A549 (cell line): ENCODE data around the gene SLC16A4. TPM values are rescaled to one million over a fixed set of nuclear protein-coding genes. Genes with fewer than 3 reads are reported as not detected.

Experiments
- ATAC-seq, 2 experiments: fragments of 200-7000 bp in 1 of 2; fragments of >200 bp in 1 of 2; cut with Nextera tagmentation in 1 of 2; cut with Tn5 transposase in 1 of 2; 3 replicates each; pipeline versions ENCODE4 v1.8.0 to v1.9.1; 2018 to 2020; ENCODE audit warnings: mild to moderate bottlenecking in 1 of 2, moderate library complexity in 1 of 2
- CTCF ChIA-PET: fragments of 300-600 bp; sonication (Branson Sonifier 250); formaldehyde crosslinking; extraction: SDS; loops from one replicate; lab custom pipeline; 2021; ENCODE audit warnings: antibody characterized with exemption, inconsistent platforms; lab: Yijun Ruan, JAX
- POLR2A ChIA-PET: fragments of 350-600 bp; formaldehyde crosslinking; extraction: SDS; loops from one replicate; lab custom pipeline; 2021; ENCODE audit warnings: antibody characterized with exemption, inconsistent platforms; lab: Yijun Ruan, JAX
- DNase-seq, 2 experiments: peaks; one replicate each; pipeline versions ENCODE4 v3.0.0 to v3.0.0-alpha.2; 2011 to 2016; ENCODE audit warnings: low read depth in 1 of 2, low spot score in 1 of 2
- FAIRE-seq: peaks from 2 replicates; lab custom pipeline; 2011; peaks lifted over from hg19 to GRCh38; lab: Jason Lieb, UNC
- H3K27ac ChIP-seq, 2 experiments: fragments of >200 bp; sonication (Bioruptor Twin); formaldehyde crosslinking; 3 replicates each; pipeline ENCODE4 v1.5.1; 2016 to 2017
- H3K4me1 ChIP-seq: fragments of >200 bp; sonication (Bioruptor Twin); formaldehyde crosslinking; 3 replicates; pipeline ENCODE4 v1.6.1; 2016
- H3K4me2 ChIP-seq: fragments of >200 bp; sonication (Bioruptor Twin); formaldehyde crosslinking; 3 replicates; pipeline ENCODE4 v1.6.1; 2016
- H3K4me3 ChIP-seq: fragments of >200 bp; sonication (Bioruptor Twin); formaldehyde crosslinking; 3 replicates; pipeline ENCODE4 v1.5.1; 2016
- H3K9me3 ChIP-seq: fragments of >200 bp; sonication (Bioruptor Twin); formaldehyde crosslinking; 3 replicates; pipeline ENCODE4 v1.6.1; 2016
- ATOH8 ChIP-seq: fragments of 250-450 bp; sonication (Bioruptor Pico); IDR thresholded peaks from 2 replicates; pipeline ENCODE4 v1.5.0; 2020; ENCODE audit warnings: low read depth, mild to moderate bottlenecking, moderate library complexity
- BHLHE40 ChIP-seq: IDR thresholded peaks from 2 replicates; pipeline ENCODE4 v1.6.1; 2012; ENCODE audit warnings: low read depth, low read length, inconsistent platforms
- CBX2 ChIP-seq: fragments of 200-600 bp; sonication (generic); IDR thresholded peaks from 2 replicates; pipeline ENCODE4 v1.6.1; 2016; ENCODE audit warnings: low read depth, mild to moderate bottlenecking, borderline replicate concordance
- CBX8 ChIP-seq: fragments of 200-600 bp; sonication (generic); IDR thresholded peaks from 2 replicates; pipeline ENCODE4 v1.6.1; 2016
- EHF ChIP-seq: fragments of 250-450 bp; sonication (Bioruptor Pico); IDR thresholded peaks from 2 replicates; pipeline ENCODE4 v1.5.0; 2020; ENCODE audit warnings: mild to moderate bottlenecking
- ESRRA ChIP-seq: fragments of 150-350 bp; IDR thresholded peaks from 2 replicates; pipeline ENCODE4 v1.6.1; 2014; ENCODE audit warnings: mild to moderate bottlenecking, low read length, borderline replicate concordance
- FOSB ChIP-seq: fragments of 250-450 bp; sonication (Bioruptor Pico); IDR thresholded peaks from 2 replicates; pipeline ENCODE4 v1.5.0; 2020; ENCODE audit warnings: mild to moderate bottlenecking, moderate library complexity
- FOSL2 ChIP-seq, 2 experiments: fragments of 450-650 bp in 1 of 2; fragments of >200 bp in 1 of 2; sonication (Bioruptor Twin) in 1 of 2; formaldehyde crosslinking; IDR thresholded peaks; 2 replicates each; pipeline versions ENCODE4 v1.5.0 to v1.6.1; 2016 to 2020; ENCODE audit warnings: mild to moderate bottlenecking in 1 of 2, moderate library complexity in 1 of 2
- FOXS1 ChIP-seq: fragments of 250-450 bp; sonication (Bioruptor Pico); IDR thresholded peaks from 2 replicates; pipeline ENCODE4 v1.5.0; 2020; ENCODE audit warnings: mild to moderate bottlenecking, moderate library complexity
- HDAC2 ChIP-seq: fragments of 200-600 bp; sonication (generic); IDR thresholded peaks from 2 replicates; pipeline ENCODE4 v1.6.1; 2016
- HES2 ChIP-seq: fragments of >200 bp; sonication (Bioruptor Twin); formaldehyde crosslinking; IDR thresholded peaks from 2 replicates; pipeline ENCODE4 v1.6.1; 2016
- HEYL ChIP-seq: fragments of 250-450 bp; sonication (Bioruptor Pico); IDR thresholded peaks from 2 replicates; pipeline ENCODE4 v1.8.0; 2021; ENCODE audit warnings: mild to moderate bottlenecking, moderate library complexity
- JUN ChIP-seq, 2 experiments: fragments of >200 bp; sonication (Bioruptor Twin); formaldehyde crosslinking; IDR thresholded peaks; 2 replicates in 1 of 2; 3 replicates in 1 of 2; pipeline ENCODE4 v1.6.1; 2016 to 2017
- JUNB ChIP-seq: fragments of >200 bp; sonication (Bioruptor Twin); formaldehyde crosslinking; IDR thresholded peaks from 2 replicates; pipeline ENCODE4 v1.6.1; 2016
- MAFK ChIP-seq: fragments of 450-650 bp; IDR thresholded peaks from 2 replicates; pipeline ENCODE4 v1.6.1; 2014; ENCODE audit not compliant: partially characterized antibody
- MYC ChIP-seq: IDR thresholded peaks from 2 replicates; pipeline ENCODE4 v1.6.1; 2012; ENCODE audit warnings: mild to moderate bottlenecking, inconsistent platforms, low read length, improper control_type of control experiment, borderline replicate concordance
- NFE2L2 ChIP-seq: fragments of 150-350 bp; conservative IDR thresholded peaks from 2 replicates; pipeline ENCODE4 v1.6.1; 2014; ENCODE audit warnings: low read length
- NR3C1 ChIP-seq: fragments of >200 bp; sonication (Bioruptor Twin); formaldehyde crosslinking; IDR thresholded peaks from 3 replicates; pipeline ENCODE4 v1.6.1; 2017
- PBX3 ChIP-seq: IDR thresholded peaks from 2 replicates; pipeline ENCODE4 v1.6.1; 2012
- POLR2A ChIP-seq: IDR thresholded peaks from 2 replicates; pipeline ENCODE4 v1.6.1; 2012; ENCODE audit warnings: mild to moderate bottlenecking, low read length
- RAD21 ChIP-seq, 2 experiments: fragments of >200 bp in 1 of 2; sonication (Bioruptor Twin) in 1 of 2; formaldehyde crosslinking in 1 of 2; IDR thresholded peaks in 1 of 2; conservative IDR thresholded peaks in 1 of 2; 2 replicates in 1 of 2; 3 replicates in 1 of 2; pipeline ENCODE4 v1.6.1; 2012 to 2018; ENCODE audit warnings: inconsistent platforms in 1 of 2
- RARB ChIP-seq: fragments of 250-450 bp; sonication (Bioruptor Pico); IDR thresholded peaks from 2 replicates; pipeline ENCODE4 v1.8.0; 2021; ENCODE audit warnings: mild to moderate bottlenecking, moderate library complexity
- RCOR1 ChIP-seq: fragments of 150-350 bp; IDR thresholded peaks from 2 replicates; pipeline ENCODE4 v1.6.1; 2014; ENCODE audit warnings: antibody characterized with exemption, low read length, low read depth
- REST ChIP-seq: fragments of 200-600 bp; sonication (generic); IDR thresholded peaks from 2 replicates; pipeline ENCODE4 v1.6.1; 2016; ENCODE audit warnings: antibody characterized with exemption, mild to moderate bottlenecking, moderate library complexity
- RNF2 ChIP-seq: fragments of 200-600 bp; sonication (generic); IDR thresholded peaks from 2 replicates; pipeline ENCODE4 v1.6.1; 2016; ENCODE audit warnings: low read depth, mild to moderate bottlenecking, antibody characterized with exemption, moderate library complexity, borderline replicate concordance
- SMC3 ChIP-seq: fragments of >200 bp; sonication (Bioruptor Twin); formaldehyde crosslinking; IDR thresholded peaks from 3 replicates; pipeline ENCODE4 v1.6.1; 2018; ENCODE audit warnings: inconsistent platforms
- TFCP2L1 ChIP-seq: fragments of 250-450 bp; sonication (Bioruptor Pico); IDR thresholded peaks from 2 replicates; pipeline ENCODE4 v1.5.0; 2021; ENCODE audit warnings: mild to moderate bottlenecking
- USF2 ChIP-seq: fragments of 450-650 bp; IDR thresholded peaks from 2 replicates; pipeline ENCODE4 v1.6.1; 2014; ENCODE audit warnings: antibody characterized with exemption
- ZC3H11A ChIP-seq: fragments of 450-650 bp; IDR thresholded peaks from 2 replicates; pipeline ENCODE4 v1.6.1; 2014; ENCODE audit warnings: antibody characterized with exemption, mild to moderate bottlenecking
- ZFP36 ChIP-seq: fragments of 450-650 bp; IDR thresholded peaks from 2 replicates; pipeline ENCODE4 v1.6.1; 2014; ENCODE audit warnings: borderline replicate concordance; ENCODE audit not compliant: partially characterized antibody
- ZSCAN20 ChIP-seq: fragments of 250-450 bp; sonication (Bioruptor Pico); IDR thresholded peaks from 2 replicates; pipeline ENCODE4 v1.8.0; 2022; ENCODE audit warnings: mild to moderate bottlenecking, moderate library complexity
- WGBS: methylation state at CpG from one replicate; pipeline ENCODE4 v1.1.6; 2017; ENCODE audit errors: missing lambda C conversion rate; 5-methylcytosine and 5-hydroxymethylcytosine counted together
- polyA plus RNA-seq, 4 experiments: library from polyadenylated mRNA; depleted of rRNA in 3 of 4; stranded (reverse); fragments of >200 nt; fragmentation: RNase III in 1 of 4; extraction: RNeasy Plus Mini Kit Qiagen cat#74134 plus additional on column Dnase treatment in 1 of 4; gene quantifications; 2 replicates in 3 of 4; 3 replicates in 1 of 4; pipeline ENCODE4 v1.2.3, GENCODE V29; 2011 to 2017

Gene SLC16A4
- polyA plus RNA-seq, 2 of the 4 experiments (the other 2 are of a cell fraction) = 61.0 to 176 TPM

GRCh38 chr1:110356379-110356778 lies 34.4 kb downstream of the SLC16A4 start:
- POLR2A ChIA-PET = no interaction called here
- H3K4me2 ChIP-seq = no peak overlapping the region
- no peak overlapping the region for H3K27ac ChIP-seq
- CTCF ChIA-PET = interaction anchor here (1.3 kb wide), 1 partner anchor 55 kb away, joined by 3 read pairs; no protein-coding TSS in a partner anchor
- no peak for ATAC-seq
- no peaks in the 10 kb centered on the region for H3K9me3 ChIP-seq
- DNase-seq = no peak
- no peak overlapping the region for H3K4me3 ChIP-seq
- no peak for FAIRE-seq
- TF ChIP-seq RCOR1 (no peak), PBX3 (no peak), ZFP36 (no peak), POLR2A (no peak), NR3C1 (no peak), MYC (no peak), CBX2 (no peak), RAD21 (conservative IDR thresholded peaks at IDR 0.05 in 1 of 2, IDR thresholded peaks at IDR 0.05 in 1 of 2) (no peak), REST (no peak)
- 59% methylated on average over 2 of the region's 2 CpGs for WGBS
- peaks cover 20% of the 10 kb centered on the region for H3K4me1 ChIP-seq

- FAIRE-seq = no peak
Observed at GRCh38 chr1:110355321-110355720, 35.5 kb downstream of the SLC16A4 start.

GRCh38 chr1:110350360-110350759 lies 40.5 kb downstream of the SLC16A4 start:
- ChIA-PET CTCF (interaction anchor here (2.6 to 3.1 kb wide), 2 partner anchors 11 to 109 kb away, joined by 9 to 12 read pairs; partner anchors contain the start of gene RBM15), POLR2A (no interaction called here)
- 100% methylated on average over 2 of the region's 2 CpGs for WGBS
- DNase-seq (no peak), FAIRE-seq (no peak), ATAC-seq (no peak)
- H3K4me3 ChIP-seq = no peak overlapping the region
- no peaks in the 10 kb centered on the region for H3K9me3 ChIP-seq
- H3K4me2 ChIP-seq = peak overlapping the region; percentile 3; the same call in 1 of the 3 replicates
- peaks cover 51% of the 10 kb centered on the region for H3K4me1 ChIP-seq
- no peak overlapping the region for H3K27ac ChIP-seq
- TF ChIP-seq ZSCAN20 (CRISPR knock-in tag) (no peak), HEYL (CRISPR knock-in tag) (no peak), RARB (CRISPR knock-in tag) (no peak), REST (no peak), HES2 (no peak), TFCP2L1 (no peak), ZFP36 (no peak), FOSB (CRISPR knock-in tag) (no peak), ATOH8 (CRISPR knock-in tag) (no peak), JUNB (no peak), USF2 (no peak), FOXS1 (CRISPR knock-in tag) (no peak)

More at GRCh38 chr1:110355321-110355720, 35.5 kb downstream of the SLC16A4 start:
- no peak for DNase-seq
- WGBS = 39% methylated on average over 1 of the region's 1 CpG
- Histone ChIP-seq H3K4me1 (peaks cover 29% of the 10 kb centered on the region), H3K4me2 (no peak overlapping the region), H3K9me3 (no peaks in the 10 kb centered on the region), H3K27ac (no peak overlapping the region), H3K4me3 (no peak overlapping the region)
- TF ChIP-seq BHLHE40 (no peak), FOSL2 (IDR thresholded peaks at IDR 0.05) (no peak), FOSL2 (CRISPR knock-in tag; IDR thresholded peaks at IDR 0.05) (no peak), CBX2 (no peak), EHF (CRISPR knock-in tag) (no peak), ESRRA (no peak), MAFK (no peak), RCOR1 (no peak), JUN (IDR thresholded peaks at IDR 0.05) (no peak), ZC3H11A (no peak), CBX8 (no peak), ZSCAN20 (CRISPR knock-in tag) (no peak), HDAC2 (no peak), RNF2 (no peak), SMC3 (no peak), NFE2L2 (no peak)
- POLR2A ChIA-PET = no interaction called here
- CTCF ChIA-PET = no interaction called here
- no peak for ATAC-seq
